Stimulated activated CD4-positive, alpha-beta T cell treated with anti-CD3 and anti-CD28 coated beads, Interleukin-1b, Interleukin-23, amount 100 ng/mL, for 1 hour (primary cell): ENCODE results near the gene LAMP2.
"Not testable (repeated sequence)": the region's sequence is repeated elsewhere in the genome, so short reads cannot be mapped to it uniquely, and the experiment has no call there.

Experiments
- DNase-seq, 2 donors: peaks; one replicate each; pipeline ENCODE4 v3.0.0-alpha.2; 2020; ENCODE audit warnings: low read depth in 2 of 2

Gene LAMP2

GRCh38 chrX:120468825-120469525 lies at the start of gene LAMP2:
LAMP2 (minus strand) TSS chrX:120469296; CDS start chrX:120469169, 127 bp downstream.
- DNase-seq: peak; percentile 39 to 65

GRCh38 chrX:120517936-120518335 lies 48.8 kb upstream of the LAMP2 start:
- no peak for DNase-seq

GRCh38 chrX:120514236-120514635 lies 45.1 kb upstream of the LAMP2 start:
- DNase-seq: no peak

- DNase-seq: no peak
These were observed 43.5 kb upstream of the LAMP2 start for GRCh38 chrX:120512627-120513026.

- no peak for DNase-seq
These were observed 43.1 kb upstream of the LAMP2 start for GRCh38 chrX:120512222-120512621.

GRCh38 chrX:120504569-120504968 lies 35.5 kb upstream of the LAMP2 start:
- DNase-seq: no peak

GRCh38 chrX:120499301-120500072 lies 30.4 kb upstream of the LAMP2 start:
- no peak for DNase-seq

GRCh38 chrX:120490119-120490518 lies 21.0 kb upstream of the LAMP2 start:
- not testable (repeated sequence) for DNase-seq

- DNase-seq: no peak
These were observed 17.7 kb upstream of the LAMP2 start for GRCh38 chrX:120486786-120487185.

- DNase-seq: peak in 1 of 2 donors; percentile 18
These were observed 16.8 kb upstream of the LAMP2 start for GRCh38 chrX:120485638-120486520.

- DNase-seq: no peak
These were observed 16.2 kb upstream of the LAMP2 start for GRCh38 chrX:120485315-120485637.

- DNase-seq: no peak
These were observed 8.4 kb upstream of the LAMP2 start for GRCh38 chrX:120477453-120477852.

GRCh38 chrX:120476714-120477113 lies 7.6 kb upstream of the LAMP2 start:
- no peak for DNase-seq

GRCh38 chrX:120475447-120475846 lies 6.4 kb upstream of the LAMP2 start:
- not testable (repeated sequence) for DNase-seq

- no peak for DNase-seq
These were observed 5.0 kb upstream of the LAMP2 start for GRCh38 chrX:120474085-120474484.

- not testable (repeated sequence) for DNase-seq
These were observed 561 bp upstream of the LAMP2 start for GRCh38 chrX:120469657-120470056.

- DNase-seq: no peak
These were observed 644 bp downstream of the LAMP2 start for GRCh38 chrX:120468479-120468824.

- DNase-seq: no peak
These were observed 1.0 kb downstream of the LAMP2 start for GRCh38 chrX:120468071-120468470.

- DNase-seq: no peak
These were observed 4.7 kb downstream of the LAMP2 start for GRCh38 chrX:120464411-120464810.

GRCh38 chrX:120463241-120463640 lies 5.9 kb downstream of the LAMP2 start:
- no peak for DNase-seq

- no peak for DNase-seq
These were observed 6.7 kb downstream of the LAMP2 start for GRCh38 chrX:120462370-120462769.

- no peak for DNase-seq
These were observed 9.8 kb downstream of the LAMP2 start for GRCh38 chrX:120459309-120459708.
